CD4-positive, alpha-beta T cell treated with Interleukin-10 for 1 hour (primary cell): Measurements from ENCODE around the gene DGLUCY.
"Not testable (repeated sequence)": the region's sequence is repeated elsewhere in the genome, so short reads cannot be mapped to it uniquely, and the experiment has no call there.

Experiments used
- DNase-seq: peaks from one replicate; pipeline ENCODE4 v3.0.0-alpha.2; 2020

Gene DGLUCY

DNA sequence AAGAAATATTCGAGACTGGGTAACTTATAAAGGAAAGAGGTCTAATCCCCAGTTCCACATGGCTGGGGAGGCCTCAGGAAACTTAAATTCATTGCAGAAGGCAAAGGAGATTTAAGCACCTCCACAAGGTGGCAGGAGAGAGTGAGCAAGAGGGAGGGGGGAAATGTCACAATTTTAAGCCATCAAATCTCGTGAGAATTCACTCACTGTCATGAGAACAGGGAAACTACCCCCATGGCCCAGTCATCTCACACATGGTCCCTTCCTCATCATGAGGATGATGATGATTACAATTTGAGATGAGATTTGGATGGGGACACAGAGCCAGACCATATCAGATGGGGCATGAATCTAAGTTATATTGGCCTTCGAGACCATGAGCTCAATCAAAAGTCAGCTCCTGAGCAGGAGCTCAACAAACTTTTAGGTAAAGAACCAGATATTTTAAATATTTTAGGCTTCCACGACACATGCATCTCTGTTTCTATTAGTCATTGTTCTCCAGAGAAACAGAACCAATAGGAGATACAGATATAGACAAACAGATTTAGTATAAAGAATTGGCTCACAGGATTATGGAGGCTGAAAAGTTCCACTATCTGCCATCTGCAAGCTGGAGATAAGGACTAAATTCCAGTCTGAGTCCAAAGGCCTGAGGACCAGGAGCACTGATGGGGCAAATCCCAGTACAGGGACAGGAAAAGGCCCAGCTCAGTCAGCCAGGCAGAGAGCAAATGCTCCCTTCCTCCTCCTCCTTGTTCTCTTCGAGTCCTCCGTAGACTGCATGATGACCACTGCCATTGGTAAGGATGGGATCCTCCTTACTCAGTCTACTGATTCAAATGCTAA is 24.9 kb downstream of the DGLUCY start:
- peak; percentile 61 for DNase-seq

DNA sequence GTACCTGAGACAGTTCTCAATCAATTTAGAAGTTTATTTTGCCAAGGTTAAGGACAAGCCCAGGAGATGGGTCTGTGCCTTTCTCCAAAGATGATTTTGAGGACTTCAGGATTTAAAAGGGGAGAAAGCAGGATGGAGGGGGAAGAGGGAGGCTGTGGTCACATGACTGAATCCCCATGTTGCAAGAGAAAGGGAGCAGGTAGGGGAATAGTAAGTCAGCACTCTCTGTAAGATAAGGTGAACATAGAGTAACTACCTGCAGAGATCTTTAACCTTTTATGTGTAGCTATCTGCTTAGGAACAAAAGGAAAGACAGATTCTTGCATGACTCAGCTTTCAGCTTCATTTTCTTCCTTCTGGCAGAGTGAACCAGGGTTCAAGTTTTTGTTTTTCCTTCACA is 25.9 kb downstream of the DGLUCY start:
- no peak for DNase-seq

- DNase-seq = peak; percentile 23
Measured at GRCh38 chr14:91140672-91141071, 26.8 kb downstream of the DGLUCY start.

DNA sequence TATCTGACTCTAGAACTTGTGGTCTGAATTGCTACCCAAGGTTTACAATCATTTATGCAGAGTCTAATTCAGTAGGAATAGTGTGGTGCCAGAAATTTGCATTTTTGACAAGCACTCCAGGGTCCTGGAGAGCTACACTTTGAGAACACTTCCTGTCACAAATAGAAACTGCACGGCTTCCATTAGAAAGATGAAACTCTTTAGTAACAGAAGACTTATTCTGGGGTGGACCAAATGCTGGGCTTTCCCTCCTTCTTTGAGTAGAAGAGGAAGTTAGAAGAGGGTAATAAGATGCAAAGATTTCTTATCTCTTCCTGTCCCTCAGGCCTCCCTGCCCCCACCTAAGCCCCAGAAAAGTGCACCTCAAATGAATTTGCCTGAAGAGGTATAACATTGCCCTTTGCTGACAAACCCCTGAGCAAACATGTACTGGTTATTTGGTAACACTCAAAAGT is 28.4 kb downstream of the DGLUCY start:
- DNase-seq = peak; percentile 19

GRCh38 chr14:91143862-91144261 is 30.0 kb downstream of the DGLUCY start:
- no peak for DNase-seq

- DNase-seq = no peak
Measured at GRCh38 chr14:91144425-91145145, 30.7 kb downstream of the DGLUCY start.

GRCh38 chr14:91145391-91146160 is 31.7 kb downstream of the DGLUCY start:
- DNase-seq = no peak

DNA sequence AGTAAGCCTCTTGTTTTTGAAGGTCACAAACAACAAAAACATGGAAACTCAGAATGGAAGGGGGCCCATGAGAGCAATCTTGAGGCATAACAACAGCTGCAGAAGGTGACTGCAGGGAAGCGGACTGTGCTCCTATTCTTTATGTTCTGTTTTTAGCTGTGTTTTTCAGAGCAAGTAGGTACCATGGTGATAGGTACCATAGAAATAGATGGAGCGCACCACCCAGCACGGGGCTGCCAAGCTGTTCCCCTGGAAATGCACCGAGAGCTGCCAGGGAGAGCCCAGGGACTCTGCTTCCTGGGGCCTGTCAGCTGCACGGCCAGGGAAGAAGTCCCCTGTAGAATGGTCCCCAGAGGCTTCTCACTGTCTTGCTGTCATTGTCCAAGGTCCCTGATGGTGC is 32.8 kb downstream of the DGLUCY start:
- no peak for DNase-seq

DNA sequence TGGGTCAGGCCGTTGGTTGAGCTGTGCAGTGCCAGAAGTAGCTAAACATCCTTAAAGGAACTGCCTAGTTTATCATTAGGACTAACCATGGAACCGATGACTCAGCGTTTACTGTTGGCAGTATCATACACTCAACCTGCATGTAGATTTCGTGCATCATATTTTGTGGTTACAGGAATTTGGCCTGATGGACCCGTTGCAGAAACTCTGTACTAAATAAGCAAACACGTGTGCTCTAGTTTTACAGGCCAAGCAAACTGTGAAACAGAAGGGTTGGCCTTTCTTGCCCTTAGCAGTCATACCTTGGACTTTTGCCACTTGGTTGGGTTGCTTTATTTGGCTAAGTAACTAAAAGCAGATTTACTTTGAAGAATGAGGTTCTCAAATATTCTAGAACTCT is 35.6 kb downstream of the DGLUCY start:
- DNase-seq = no peak

DNA sequence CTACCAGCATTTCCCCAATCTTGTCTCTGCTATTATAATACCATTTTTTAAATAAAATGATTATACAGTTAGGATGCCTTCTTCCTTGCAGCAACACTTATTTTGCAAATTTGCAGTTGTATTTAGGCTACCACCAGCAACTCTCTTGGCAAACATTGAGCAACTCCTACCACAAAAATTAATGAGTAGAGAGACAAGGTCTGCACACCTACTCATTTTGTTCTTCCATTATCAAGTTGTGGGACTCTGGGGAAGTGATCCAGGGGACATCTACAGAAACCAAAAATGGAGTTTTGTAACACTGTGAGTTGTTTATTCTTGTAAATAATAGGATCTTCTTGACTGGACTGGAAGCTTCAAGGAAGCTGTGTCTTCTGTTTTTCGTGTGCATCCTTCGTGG is 38.6 kb downstream of the DGLUCY start:
- no peak for DNase-seq

DNA sequence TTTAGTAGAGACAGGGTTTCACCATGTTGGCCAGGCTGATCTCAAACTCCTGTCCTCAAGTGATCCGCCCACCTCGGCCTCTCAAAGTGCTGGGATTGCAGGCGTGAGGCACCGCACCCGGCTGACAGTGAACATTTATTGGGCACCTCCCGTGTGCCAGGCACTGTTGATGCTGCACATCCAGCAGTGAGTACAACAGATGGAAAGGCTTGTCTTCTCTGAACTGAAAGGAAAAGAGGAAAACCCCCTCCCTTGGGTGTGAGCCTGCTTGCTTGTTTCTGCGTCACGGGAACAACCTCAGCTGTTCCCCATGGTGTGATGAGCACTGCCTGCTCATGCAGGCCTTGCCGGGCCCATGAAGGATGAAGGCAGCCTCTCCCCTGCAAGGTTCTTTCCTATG is 39.5 kb downstream of the DGLUCY start:
- DNase-seq = no peak

GRCh38 chr14:91154851-91155625 is 41.2 kb downstream of the DGLUCY start:
- DNase-seq = peak; percentile 42

- DNase-seq = no peak
Measured at GRCh38 chr14:91155626-91156089, 41.8 kb downstream of the DGLUCY start.

- not testable (repeated sequence) for DNase-seq
Measured at GRCh38 chr14:91156142-91156666, 42.3 kb downstream of the DGLUCY start.

- not testable (repeated sequence) for DNase-seq
Measured at GRCh38 chr14:91156877-91157276, 43.0 kb downstream of the DGLUCY start.

DNA sequence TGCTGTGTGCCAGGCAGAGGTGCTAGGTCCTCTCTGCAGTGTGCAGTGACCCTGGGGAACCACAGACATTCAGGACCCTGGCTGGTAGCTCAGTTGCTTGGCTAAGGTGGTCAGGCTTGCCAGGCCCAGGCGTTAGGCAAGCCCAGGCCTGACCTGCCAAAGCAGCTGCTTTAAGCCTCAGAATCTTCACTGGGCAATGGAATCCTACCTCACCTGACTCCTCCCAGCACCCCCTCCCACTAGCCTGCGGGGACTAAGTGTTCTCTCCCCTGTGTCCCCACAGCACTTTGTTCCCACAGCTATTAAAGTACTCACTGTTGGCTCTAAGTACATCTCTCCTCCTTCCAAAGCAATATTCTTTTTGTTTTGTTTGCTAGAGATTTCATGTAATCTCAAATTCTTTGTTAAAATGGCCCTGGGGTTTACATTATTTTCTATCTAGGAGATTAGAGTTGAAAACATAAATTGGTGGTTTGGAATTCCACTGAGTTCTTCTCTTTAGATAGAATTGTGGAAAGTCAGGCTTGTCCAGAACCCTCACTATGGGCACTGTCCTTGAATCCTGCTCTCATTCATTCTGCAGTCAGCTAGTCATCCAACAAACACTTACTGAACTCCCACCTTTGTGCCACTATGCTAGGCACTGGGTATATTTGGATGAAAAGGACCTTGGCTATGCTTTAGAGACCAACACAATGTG is 44.4 kb downstream of the DGLUCY start:
- no peak for DNase-seq

GRCh38 chr14:91159182-91159581 is 45.3 kb downstream of the DGLUCY start:
- no peak for DNase-seq

GRCh38 chr14:91159906-91160305 is 46.0 kb downstream of the DGLUCY start:
- DNase-seq = no peak

DNA sequence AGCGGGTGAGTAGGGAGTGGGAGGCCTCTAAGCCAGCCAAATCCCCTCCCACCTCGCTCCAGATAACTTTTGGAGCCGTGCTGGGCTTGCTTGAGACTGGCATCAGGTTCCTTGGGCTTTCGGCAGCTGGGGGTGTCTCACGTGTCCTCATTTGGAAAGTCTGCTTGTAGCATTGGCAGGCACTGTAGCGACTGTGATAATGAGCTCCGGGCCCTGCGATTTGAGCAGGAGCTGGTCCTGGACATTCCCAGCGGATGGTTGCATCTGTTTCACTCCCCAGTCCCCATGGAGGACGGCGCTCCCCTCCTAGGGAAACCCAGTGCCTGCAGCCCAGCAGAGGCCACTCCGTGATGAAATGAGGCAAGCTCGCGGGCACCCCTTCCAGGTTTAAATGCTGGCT is 49.4 kb downstream of the DGLUCY start:
- DNase-seq = no peak

DNA sequence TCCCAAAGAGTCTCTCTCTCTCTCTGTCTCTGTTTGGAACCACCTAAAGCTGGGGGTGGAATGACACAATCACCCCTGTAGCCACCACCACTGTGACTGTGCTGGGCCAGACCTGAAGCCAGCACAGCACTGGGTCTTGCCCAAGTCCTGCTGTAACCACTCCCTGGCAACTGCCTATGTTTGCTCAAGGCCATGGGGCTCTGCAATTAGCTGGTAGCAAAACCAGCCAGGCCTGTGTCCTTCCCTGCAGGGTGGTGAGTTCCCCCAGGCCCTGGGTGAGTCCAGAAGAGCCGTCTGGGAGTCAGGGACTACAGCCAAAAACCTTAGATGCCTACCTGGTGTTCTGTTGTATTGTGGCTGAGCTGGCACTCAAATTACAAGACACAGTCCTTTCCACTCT is 50.8 kb downstream of the DGLUCY start:
- no peak for DNase-seq

GRCh38 chr14:91167380-91167770 is 53.5 kb downstream of the DGLUCY start:
- no peak for DNase-seq

DNA sequence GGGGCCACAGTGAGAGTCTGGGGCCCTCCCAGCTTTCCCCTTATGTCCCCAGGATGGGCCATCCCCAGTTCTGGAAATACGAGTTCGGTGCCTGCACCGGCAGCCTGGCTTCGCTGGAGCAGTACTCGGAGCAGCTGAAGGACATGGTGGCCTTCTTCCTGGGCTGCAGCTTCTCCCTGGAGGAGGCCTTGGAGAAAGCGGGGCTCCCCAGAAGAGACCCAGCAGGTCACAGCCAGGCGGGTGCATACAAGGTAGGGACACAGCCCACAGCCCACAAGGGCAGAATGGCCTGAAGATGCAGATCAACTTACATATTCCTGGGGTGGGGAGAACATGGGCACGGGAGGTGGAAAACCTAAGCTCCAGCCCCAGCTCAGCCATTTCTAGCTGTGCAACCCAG is 56.1 kb downstream of the DGLUCY start:
- DNase-seq = no peak
